Activated CD8-positive, alpha-beta T cell treated with anti-CD3 and anti-CD28 coated beads, Interleukin-2, amount 10 ng/mL, durations not matched to agents 7 days and 5 days (primary cell): ENCODE measurements around the gene FSD2. TPM values are rescaled to one million over a fixed set of nuclear protein-coding genes. Genes with fewer than 3 reads are reported as not detected.
A peak's percentile ranks its signal among the peaks of the same experiment; 100 is the strongest.
"Not testable (repeated sequence)": the region's sequence is repeated elsewhere in the genome, so short reads cannot be mapped to it uniquely, and the experiment has no call there.

ENCODE experiments used
- ATAC-seq: fragments of 150-1000 bp; cut with Tn5 transposase; one replicate; pipeline ENCODE4 v1.10.0; 2021; ENCODE audit warnings: moderate library complexity
- CTCF ChIA-PET: fragments of 350-600 bp; sonication (Branson Sonifier 250); formaldehyde crosslinking; loops from one replicate; lab custom pipeline; 2021; ENCODE audit warnings: antibody characterized with exemption; lab: Charles Lee
- POLR2A ChIA-PET: fragments of 350-600 bp; sonication (Branson Sonifier 250); formaldehyde crosslinking; loops from one replicate; lab custom pipeline; 2021; ENCODE audit warnings: antibody characterized with exemption; lab: Charles Lee
- DNase-seq: peaks from one replicate; pipeline ENCODE4 v3.0.0-alpha.2; 2020
- H3K27ac Mint-ChIP-seq: one replicate; pipeline ENCODE4 v1.8.0; 2021; ENCODE audit warnings: mild to moderate bottlenecking, mixed read lengths
- H3K27me3 Mint-ChIP-seq: one replicate; pipeline ENCODE4 v1.8.0; 2021; ENCODE audit warnings: low read depth, mixed read lengths
- H3K36me3 Mint-ChIP-seq: one replicate; pipeline ENCODE4 v1.8.0; 2021; ENCODE audit warnings: low read depth, mixed read lengths
- H3K4me1 Mint-ChIP-seq: one replicate; pipeline ENCODE4 v1.8.0; 2021; ENCODE audit warnings: low read depth, mixed read lengths
- H3K4me3 Mint-ChIP-seq: one replicate; pipeline ENCODE4 v1.8.0; 2021; ENCODE audit warnings: mild to moderate bottlenecking, mixed read lengths
- H3K9me3 Mint-ChIP-seq: one replicate; pipeline ENCODE4 v1.8.0; 2022; ENCODE audit warnings: mixed read lengths; ENCODE audit not compliant: insufficient read depth
- total RNA-seq, 2 experiments: library from RNA; stranded (reverse); gene quantifications; one replicate each; pipeline ENCODE4 v1.2.3, GENCODE V29; 2021

FSD2 gene
- total RNA-seq, 2 experiments from 2014 or later = not detected

DNA sequence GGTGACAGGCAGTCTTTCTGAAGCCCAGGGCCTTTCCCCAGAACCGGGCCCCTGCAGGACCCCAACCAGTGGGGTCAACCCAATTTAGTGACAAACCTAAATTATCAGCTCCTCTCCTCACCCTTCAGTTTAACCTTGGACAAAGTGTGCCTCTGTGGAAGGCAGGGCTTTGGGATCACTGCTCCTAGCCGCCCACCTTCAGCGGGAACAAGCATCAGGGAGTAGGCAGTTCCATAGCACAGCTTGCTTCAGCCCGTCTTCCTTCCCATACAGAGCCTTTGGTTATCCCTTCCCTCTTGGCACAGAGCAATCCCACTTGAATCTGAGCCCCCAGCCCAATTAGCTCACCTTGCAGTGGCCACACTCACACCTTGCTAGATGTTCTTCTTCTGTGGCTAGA lies 90.9 kb downstream of the FSD2 start:
- ATAC-seq (no peak), DNase-seq (no peak)
- Mint-ChIP-seq H3K27ac (no peak overlapping the region), H3K9me3 (peaks cover 8% of the 10 kb centered on the region), H3K27me3 (peaks cover 4% of the 10 kb centered on the region), H3K4me1 (no peaks in the 10 kb centered on the region), H3K36me3 (no peaks in the 10 kb centered on the region), H3K4me3 (no peak overlapping the region)
- ChIA-PET CTCF (interaction anchor here (1.2 kb wide), 1 partner anchor 184 kb away, joined by 3 read pairs; no protein-coding TSS in a partner anchor), POLR2A (no interaction called here)

GRCh38 chr15:82714016-82714415 lies 91.9 kb downstream of the FSD2 start:
- H3K36me3 Mint-ChIP-seq = no peaks in the 10 kb centered on the region
- H3K4me3 Mint-ChIP-seq = no peak overlapping the region
- ChIA-PET POLR2A (no interaction called here), CTCF (interaction anchor here (1.2 kb wide), 1 partner anchor 183 kb away, joined by 3 read pairs; no protein-coding TSS in a partner anchor)
- H3K27me3 Mint-ChIP-seq = peaks cover 2% of the 10 kb centered on the region
- ATAC-seq (no peak), DNase-seq (no peak)
- peaks cover 6% of the 10 kb centered on the region for H3K9me3 Mint-ChIP-seq
- no peak overlapping the region for H3K27ac Mint-ChIP-seq
- no peaks in the 10 kb centered on the region for H3K4me1 Mint-ChIP-seq

DNA sequence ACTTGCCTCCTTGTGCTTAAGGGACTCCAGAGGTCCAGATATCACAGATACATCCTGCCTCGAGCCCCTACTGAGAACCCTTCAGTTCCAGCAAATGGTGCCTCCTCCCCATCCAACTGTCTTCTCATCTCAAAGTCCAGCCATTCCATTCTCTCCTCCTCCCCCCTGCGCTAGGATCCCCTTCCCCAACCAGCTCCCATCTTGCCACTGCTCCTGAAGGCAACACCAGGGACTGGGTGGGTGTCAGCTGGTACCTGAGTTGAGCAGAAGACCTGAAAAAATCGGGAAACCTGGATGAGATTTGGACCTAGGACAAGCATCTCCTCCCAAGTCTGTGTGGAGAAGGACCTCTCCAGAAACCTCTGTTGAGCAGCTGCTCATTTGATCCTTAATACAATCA lies 93.8 kb downstream of the FSD2 start:
- ChIA-PET CTCF (no interaction called here), POLR2A (no interaction called here)
- no peak overlapping the region for H3K4me3 Mint-ChIP-seq
- H3K36me3 Mint-ChIP-seq = no peaks in the 10 kb centered on the region
- ATAC-seq = no peak
- H3K9me3 Mint-ChIP-seq = peaks cover 3% of the 10 kb centered on the region
- no peak for DNase-seq
- peaks cover 2% of the 10 kb centered on the region for H3K27me3 Mint-ChIP-seq
- no peaks in the 10 kb centered on the region for H3K4me1 Mint-ChIP-seq
- no peak overlapping the region for H3K27ac Mint-ChIP-seq

- POLR2A ChIA-PET = no interaction called here
These were observed 94.9 kb downstream of the FSD2 start for GRCh38 chr15:82710926-82711490.

DNA sequence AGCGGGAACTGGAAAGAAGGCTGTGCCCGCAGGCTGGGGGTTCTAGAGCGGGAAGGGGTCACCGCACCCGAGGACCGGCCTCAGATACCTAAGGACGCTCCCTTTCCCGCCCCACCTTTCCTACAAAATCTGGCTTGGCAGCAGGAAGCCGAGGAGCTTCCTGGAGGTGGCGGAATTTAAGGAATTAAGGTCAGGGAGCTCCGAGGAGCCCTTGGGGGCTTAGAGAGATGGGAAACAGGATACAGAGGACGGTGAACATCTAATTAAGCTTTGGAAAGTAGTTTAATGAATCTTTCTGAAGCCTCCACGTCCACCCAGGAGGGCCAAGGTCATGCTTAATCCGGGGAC lies 95.7 kb downstream of the FSD2 start:
- no peak overlapping the region for H3K27ac Mint-ChIP-seq
- ChIA-PET CTCF (no interaction called here), POLR2A (interaction anchor here (1.0 kb wide), 1 partner anchor 40 kb away, joined by 3 read pairs; no protein-coding TSS in a partner anchor)
- DNase-seq (no peak), ATAC-seq (no peak)
- peaks cover 2% of the 10 kb centered on the region for H3K27me3 Mint-ChIP-seq
- no peaks in the 10 kb centered on the region for H3K36me3 Mint-ChIP-seq
- no peaks in the 10 kb centered on the region for H3K4me1 Mint-ChIP-seq
- H3K4me3 Mint-ChIP-seq = no peak overlapping the region
- H3K9me3 Mint-ChIP-seq = no peaks in the 10 kb centered on the region

More at GRCh38 chr15:82710926-82711490, 94.9 kb downstream of the FSD2 start:
- CTCF ChIA-PET = no interaction called here
- Mint-ChIP-seq H3K4me3 (no peak overlapping the region), H3K9me3 (no peaks in the 10 kb centered on the region), H3K27ac (no peak overlapping the region), H3K27me3 (peaks cover 2% of the 10 kb centered on the region), H3K4me1 (no peaks in the 10 kb centered on the region), H3K36me3 (no peaks in the 10 kb centered on the region)
- DNase-seq (no peak), ATAC-seq (no peak)

GRCh38 chr15:82709421-82710207 lies 96.3 kb downstream of the FSD2 start, which contains the start of gene AP3B2:
AP3B2 (minus strand) TSS chr15:82709875; CDS start chr15:82709706, 169 bp downstream.
- DNase-seq (peak; percentile 80), ATAC-seq (peak; percentile 95)
- H3K4me1 Mint-ChIP-seq = no peaks in the 10 kb centered on the region
- peaks cover 2% of the 10 kb centered on the region for H3K27me3 Mint-ChIP-seq
- H3K4me3 Mint-ChIP-seq = peak within 1 kb of the TSS; percentile 56
- H3K9me3 Mint-ChIP-seq = no peaks in the 10 kb centered on the region
- CTCF ChIA-PET = no interaction called here
- H3K36me3 Mint-ChIP-seq = no peaks in the 10 kb centered on the region
- no peak within 1 kb of the TSS for H3K27ac Mint-ChIP-seq
- POLR2A ChIA-PET = interaction anchor here (0.6 to 1.2 kb wide), 3 partner anchors 40 to 276 kb away, joined by 3 read pairs; partner anchors contain the start of genes RAMAC and RPS17

- Mint-ChIP-seq H3K4me3 (no peak overlapping the region), H3K4me1 (no peaks in the 10 kb centered on the region), H3K36me3 (no peaks in the 10 kb centered on the region), H3K27ac (no peak overlapping the region), H3K9me3 (no peaks in the 10 kb centered on the region), H3K27me3 (peaks cover 2% of the 10 kb centered on the region)
- DNase-seq = no peak
- CTCF ChIA-PET = no interaction called here
- POLR2A ChIA-PET = interaction anchor here (0.6 to 1.2 kb wide), 2 partner anchors 169 to 277 kb away, joined by 3 read pairs; partner anchors contain the start of genes RAMAC and RPS17
- no peak for ATAC-seq
These were observed 96.8 kb downstream of the FSD2 start for GRCh38 chr15:82709081-82709420.

DNA sequence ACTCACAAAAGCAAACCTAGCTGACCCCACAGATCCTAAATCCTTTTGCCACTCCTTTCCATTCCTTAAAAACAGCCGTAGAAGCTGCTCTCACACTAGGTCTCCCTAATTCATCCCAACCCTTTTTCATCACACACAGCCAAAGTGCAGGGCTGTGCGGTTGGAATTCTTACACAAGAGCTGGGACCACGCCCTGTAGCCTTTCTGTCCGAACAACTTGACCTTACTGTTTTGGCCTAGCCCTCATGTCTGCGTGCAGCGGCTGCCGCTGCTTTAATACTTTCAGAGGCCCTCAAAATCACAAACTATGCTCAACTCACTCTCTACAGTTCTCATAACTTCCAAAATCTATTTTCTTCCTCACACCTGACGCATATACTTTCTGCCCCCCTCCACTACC lies 100.0 kb downstream of the FSD2 start:
- H3K36me3 Mint-ChIP-seq, DNase-seq, H3K27ac Mint-ChIP-seq, POLR2A ChIA-PET, H3K9me3 Mint-ChIP-seq, H3K4me1 Mint-ChIP-seq, H3K4me3 Mint-ChIP-seq, CTCF ChIA-PET, ATAC-seq, H3K27me3 Mint-ChIP-seq: not testable (repeated sequence)

Other genes with a start within 250 kb of the FSD2 start
- gene CPEB1, start 158.7 kb downstream of the FSD2 start, total RNA-seq = under 1 TPM; 0.18 to 0.29 TPM
- gene AP3B2, start 96.2 kb downstream of the FSD2 start, total RNA-seq = not detected
- 10 to 100 TPM; 11.2 to 12.5 TPM for gene WHAMM, start 3.6 kb upstream of the FSD2 start, total RNA-seq
- gene HOMER2, start 146.7 kb upstream of the FSD2 start, total RNA-seq = 10 to 100 TPM; 12.0 to 12.8 TPM
- 10 to 100 TPM; 25.8 to 27.0 TPM for gene RAMAC, start 180.1 kb upstream of the FSD2 start, total RNA-seq
- gene C15orf40, start 205.6 kb upstream of the FSD2 start, total RNA-seq = 10 to 100 TPM; 25.2 to 31.0 TPM